IMR-90 (cell line): ENCODE results near the gene MFAP3. TPM values are rescaled to one million over a fixed set of nuclear protein-coding genes. Genes with fewer than 3 reads are reported as not detected.

ENCODE experiments used
- ATAC-seq: fragments of 200-7000 bp; cut with Tn5 transposase; 2 replicates; pipeline ENCODE4 v1.9.1; 2020; ENCODE audit warnings: low read depth, mild to moderate bottlenecking, moderate library complexity
- BruUV-seq: library from RNA; stranded (reverse); fragments of 400-500 nt; replicated peaks from 2 replicates; lab custom pipeline; 2021; lab: Mats Ljungman, UMichigan
- CTCF ChIA-PET: fragments of 300-600 bp; formaldehyde crosslinking; extraction: SDS; loops from one replicate; lab custom pipeline; 2021; ENCODE audit warnings: antibody characterized with exemption; lab: Yijun Ruan, JAX
- POLR2A ChIA-PET: fragments of 300-600 bp; sonication (Branson Sonifier 250); formaldehyde crosslinking; loops from one replicate; lab custom pipeline; 2022; ENCODE audit warnings: antibody characterized with exemption; ENCODE audit not compliant: unreplicated experiment; lab: Charles Lee
- DNase-seq: peaks from one replicate; pipeline ENCODE4 v3.0.0; 2013
- H2AFZ ChIP-seq: replicated peaks from 2 replicates; pipeline ENCODE3; 2013; ENCODE audit warnings: low read length, mild to moderate bottlenecking; ENCODE audit not compliant: poor library complexity
- H2AK5ac ChIP-seq: 2 replicates; pipeline ENCODE4 v1.6.1; 2013; ENCODE audit warnings: low read depth, low read length, inconsistent platforms
- H2AK9ac ChIP-seq: replicated peaks from 2 replicates; pipeline ENCODE3; 2013; ENCODE audit warnings: mild to moderate bottlenecking, low read depth, low read length, moderate library complexity; ENCODE audit not compliant: poor library complexity
- H2BK120ac ChIP-seq: 2 replicates; pipeline ENCODE4 v1.6.1; 2013; ENCODE audit warnings: low read depth, low read length, inconsistent platforms
- H2BK15ac ChIP-seq: 3 replicates; pipeline ENCODE4 v1.6.1; 2013; ENCODE audit warnings: low read depth, low read length, inconsistent platforms
- H2BK20ac ChIP-seq: 2 replicates; pipeline ENCODE4 v1.6.1; 2013; ENCODE audit warnings: low read depth, mild to moderate bottlenecking, inconsistent platforms, low read length, moderate library complexity
- H2BK5ac ChIP-seq: 2 replicates; pipeline ENCODE4 v1.6.1; 2013; ENCODE audit warnings: mild to moderate bottlenecking, low read depth, low read length, inconsistent platforms; ENCODE audit not compliant: poor library complexity, severe bottlenecking
- H3K14ac ChIP-seq: replicated peaks from 2 replicates; pipeline ENCODE4 v1.6.1; 2013; ENCODE audit warnings: low read depth, low read length, inconsistent platforms
- H3K18ac ChIP-seq: 2 replicates; pipeline ENCODE4 v1.6.1; 2013; ENCODE audit warnings: low read depth, low read length, control low read depth
- H3K23ac ChIP-seq: 2 replicates; pipeline ENCODE4 v1.6.1; 2013; ENCODE audit warnings: low read depth, low read length, inconsistent platforms
- H3K27ac ChIP-seq: 2 replicates; pipeline ENCODE4 v1.5.1; 2013; ENCODE audit warnings: mild to moderate bottlenecking, control low read depth, low read length; ENCODE audit not compliant: insufficient read depth
- H3K27me3 ChIP-seq: 2 replicates; pipeline ENCODE4 v1.6.1; 2013; ENCODE audit warnings: low read length; ENCODE audit not compliant: control insufficient read depth, insufficient read depth
- H3K36me3 ChIP-seq: 2 replicates; pipeline ENCODE4 v1.6.1; 2013; ENCODE audit warnings: low read length, mixed read lengths; ENCODE audit not compliant: control insufficient read depth, insufficient read depth
- H3K4ac ChIP-seq: 2 replicates; pipeline ENCODE4 v1.6.1; 2013; ENCODE audit warnings: low read depth, low read length, inconsistent platforms
- H3K4me1 ChIP-seq: 2 replicates; pipeline ENCODE4 v1.6.1; 2013; ENCODE audit warnings: low read length, mixed read lengths; ENCODE audit not compliant: control insufficient read depth, insufficient read depth
- H3K4me2 ChIP-seq: 2 replicates; pipeline ENCODE4 v1.6.1; 2013; ENCODE audit warnings: low read depth, mild to moderate bottlenecking, control low read depth, low read length, moderate library complexity
- H3K4me3 ChIP-seq: 2 replicates; pipeline ENCODE4 v1.5.1; 2013; ENCODE audit warnings: low read depth, mild to moderate bottlenecking, control low read depth, low read length, moderate library complexity; ENCODE audit not compliant: insufficient read depth
- H3K56ac ChIP-seq: 2 replicates; pipeline ENCODE4 v1.6.1; 2013; ENCODE audit warnings: low read length, inconsistent platforms; ENCODE audit not compliant: insufficient read depth; ENCODE audit errors: extremely low read depth
- H3K79me1 ChIP-seq, 2 experiments: 2 replicates each; pipeline ENCODE4 v1.6.1; 2013; ENCODE audit warnings: low read length in 2 of 2, inconsistent platforms in 1 of 2, low read depth in 1 of 2
- H3K9ac ChIP-seq: 2 replicates; pipeline ENCODE4 v1.6.1; 2013; ENCODE audit warnings: low read depth, low read length, control low read depth
- H3K9me1 ChIP-seq: 2 replicates; pipeline ENCODE4 v1.6.1; 2013; ENCODE audit warnings: low read length, inconsistent platforms; ENCODE audit not compliant: insufficient read depth
- H3K9me3 ChIP-seq: 2 replicates; pipeline ENCODE4 v1.6.1; 2013; ENCODE audit warnings: low read length; ENCODE audit not compliant: control insufficient read depth, insufficient read depth
- H4K20me1 ChIP-seq: 2 replicates; pipeline ENCODE4 v1.6.1; 2013; ENCODE audit warnings: low read length, inconsistent platforms; ENCODE audit not compliant: insufficient read depth
- H4K5ac ChIP-seq: 2 replicates; pipeline ENCODE4 v1.6.1; 2013; ENCODE audit warnings: mild to moderate bottlenecking, low read depth, low read length, control low read depth
- H4K8ac ChIP-seq, 2 experiments: 2 replicates each; pipeline ENCODE4 v1.6.1; 2013; ENCODE audit warnings: low read depth in 2 of 2, low read length in 2 of 2, control low read depth in 1 of 2, inconsistent platforms in 1 of 2
- H4K91ac ChIP-seq: 2 replicates; pipeline ENCODE4 v1.6.1; 2013; ENCODE audit warnings: low read depth, low read length, inconsistent platforms; ENCODE audit not compliant: insufficient read depth
- CHD1 ChIP-seq: IDR thresholded peaks from 2 replicates; pipeline ENCODE4 v1.6.1; 2012; ENCODE audit warnings: low read depth, low read length, improper control_type of control experiment
- FOS ChIP-seq: fragments of 150-350 bp; IDR thresholded peaks from 2 replicates; pipeline ENCODE4 v1.6.1; 2016; ENCODE audit warnings: low read depth, low read length
- MAZ ChIP-seq: IDR thresholded peaks from 2 replicates; pipeline ENCODE4 v1.6.1; 2012; ENCODE audit warnings: low read depth, mild to moderate bottlenecking, low read length, improper control_type of control experiment, moderate library complexity, borderline replicate concordance
- NFE2L2 ChIP-seq: fragments of 150-350 bp; IDR thresholded peaks from 2 replicates; pipeline ENCODE4 v1.6.1; 2016; ENCODE audit warnings: low read depth, mild to moderate bottlenecking, low read length
- POLR2A ChIP-seq: IDR thresholded peaks from 2 replicates; pipeline ENCODE4 v1.6.1; 2012; ENCODE audit warnings: mild to moderate bottlenecking, low read depth, low read length
- RAD21 ChIP-seq: IDR thresholded peaks from 2 replicates; pipeline ENCODE4 v1.6.1; 2012; ENCODE audit warnings: low read length, improper control_type of control experiment
- WGBS, 2 experiments: methylation state at CpG; one replicate each; pipeline versions ENCODE4 v1.1.5 to v1.1.7; 2013; ENCODE audit warnings: missing lambda C conversion rate in 2 of 2; ENCODE audit not compliant: insufficient read length in 1 of 2; ENCODE audit errors: extremely low coverage in 2 of 2; 5-methylcytosine and 5-hydroxymethylcytosine counted together
- dilution Hi-C: fragments of 300-500 bp; cut with HindIII; formaldehyde crosslinking; loops from one replicate; pipeline ENCODE4 v1.14.3; 2018; ENCODE audit warnings: low sequenced_read_pairs; ENCODE audit not compliant: unreplicated experiment
- in situ Hi-C: fragments of 300-500 bp; cut with MboI; formaldehyde crosslinking; loops from 3 replicates; pipeline ENCODE4 v1.14.3; 2019; ENCODE audit warnings: low sequenced_read_pairs, inconsistent platforms, mixed read lengths
- intact Hi-C: fragments of 100-400 bp; cut with micrococcal nuclease; formaldehyde crosslinking; loops from 2 replicates; pipeline ENCODE4 v1.10.0; 2022
- polyA plus RNA-seq, 3 experiments: library from polyadenylated mRNA; depleted of rRNA; stranded (reverse); fragments of >200 nt; gene quantifications; 2 replicates each; pipeline ENCODE4 v1.2.3, GENCODE V29; 2012; ENCODE audit warnings: low replicate concordance in 1 of 3
- total RNA-seq: library from RNA; depleted of rRNA; stranded (reverse); fragments of >200 nt; gene quantifications from 2 replicates; pipeline ENCODE4 v1.2.3, GENCODE V29; 2012

The MFAP3 gene
- total and polyA plus RNA-seq, 2 of the 4 experiments (the other 2 are of a cell fraction), result 15.2 to 67.0 TPM

- Histone ChIP-seq H3K27ac (no peak overlapping the region), H2BK120ac (no peak overlapping the region), H2BK5ac (no peak overlapping the region), H2AK9ac (no peak overlapping the region), H4K20me1 (0 out of 2 replicates have a peak, but pooled peaks cover 7% of the 10 kb centered on the region), H3K9me1 (peaks cover 2% of the 10 kb centered on the region; the same call in 1 of the 2 replicates), H4K5ac (no peak overlapping the region), H3K14ac (no peak overlapping the region), H3K4me2 (no peak overlapping the region), H3K4me1 (peaks cover 2% of the 10 kb centered on the region), H4K8ac (no peak overlapping the region), H2BK20ac (no peak overlapping the region), H3K23ac (no peak overlapping the region), H2AFZ (no peak overlapping the region), H3K27me3 (no peaks in the 10 kb centered on the region), H3K4me3 (no peak overlapping the region), H3K18ac (no peak overlapping the region), H3K4ac (no peak overlapping the region), H4K91ac (no peak overlapping the region), H3K56ac (no peak overlapping the region), H3K9ac (no peak overlapping the region), H3K9me3 (no peaks in the 10 kb centered on the region), H2AK5ac (no peak overlapping the region), H2BK15ac (no peak overlapping the region), H3K36me3 (peaks cover 14% of the 10 kb centered on the region), H3K79me1 (peaks cover 8 to 16% of the 10 kb centered on the region in 2 experiments)
- CTCF ChIA-PET, result interaction anchor here (0.7 to 1.9 kb wide), 2 partner anchors 17 to 382 kb away, joined by 4 read pairs; no protein-coding TSS in a partner anchor
- TF ChIP-seq RAD21, result no peak
- TF ChIP-seq NFE2L2, result no peak
- TF ChIP-seq POLR2A, result no peak
- TF ChIP-seq MAZ, result no peak
- TF ChIP-seq FOS, result no peak
- TF ChIP-seq CHD1, result no peak
- POLR2A ChIA-PET, result interaction anchor here (0.6 kb wide), 1 partner anchor 9 kb away, joined by 5 read pairs; no protein-coding TSS in a partner anchor
- WGBS, 2 experiments, result no CpG with 5 or more reads among the region's 2 CpGs
- in situ Hi-C loops, result no loop called here
- BruUV-seq, result no TSS peak
- no peak for DNase-seq
- intact Hi-C loops, result no loop called here
- dilution Hi-C loops, result no loop called here
- no peak for ATAC-seq
Measured at GRCh38 chr5:154055201-154055600, 16.4 kb downstream of the MFAP3 start.
